Mucosa of descending colon (tissue), 3 donors: Measurements from ENCODE around the gene SMIM8. TPM values are rescaled to one million over a fixed set of nuclear protein-coding genes. Genes with fewer than 3 reads are reported as not detected.

Experiments
- ATAC-seq: fragments of 200-7000 bp; cut with Tn5 transposase; one replicate; pipeline ENCODE4 v1.9.1; 2020; ENCODE audit warnings: mild to moderate bottlenecking, moderate library complexity
- DNase-seq, 3 donors: peaks; one replicate each; pipeline ENCODE4 v3.0.0-alpha.2; 2020
- H3K36me3 ChIP-seq: fragments of 200-600 bp; one replicate; pipeline ENCODE4 v1.8.0; 2021; ENCODE audit warnings: low read depth, mild to moderate bottlenecking
- H3K4me1 ChIP-seq: fragments of 200-600 bp; one replicate; pipeline ENCODE4 v1.8.0; 2021; ENCODE audit warnings: low read depth, mild to moderate bottlenecking
- H3K4me3 ChIP-seq: fragments of 200-600 bp; one replicate; pipeline ENCODE4 v1.8.0; 2021; ENCODE audit warnings: mild to moderate bottlenecking
- H3K9me3 ChIP-seq: fragments of 200-600 bp; one replicate; pipeline ENCODE4 v1.8.0; 2021; ENCODE audit warnings: mild to moderate bottlenecking
- intact Hi-C, 2 donors: fragments of 100-400 bp; cut with DNase I in 1 of 2; cut with micrococcal nuclease in 1 of 2; formaldehyde crosslinking; loops; one replicate each; pipeline versions ENCODE4 v1.11.0 to v1.11.1; 2022; cut with DNase I, micrococcal nuclease
- total RNA-seq, 3 donors: library from RNA; stranded (reverse); fragmentation: NEBNext Ultra II Directional in 2 of 3; extraction: Animal tissue kit (Norgen Biotek cat#: 25700) in 2 of 3; gene quantifications; one replicate each; pipeline versions ENCODE4 v1.2.1 to v1.2.4, GENCODE V29; 2021 to 2023
- TF ChIP-seq, protein P1 (sequence below): fragments of 200-600 bp; IDR thresholded peaks from one replicate; pipeline ENCODE4 v1.8.0; 2022; ENCODE audit warnings: antibody characterized with exemption, mild to moderate bottlenecking
- donor health status: DM: no; HTN: no; CAD: no; lungs with moderate emphysema.
- donor health status: DM: no; HTN: no; CAD: no.
- donor health status: DM: no; HTN: yes; CAD: no.

The SMIM8 gene
- total RNA-seq, 3 donors from 2014 or later, result 10.9 to 18.9 (median 13.2) TPM

DNA sequence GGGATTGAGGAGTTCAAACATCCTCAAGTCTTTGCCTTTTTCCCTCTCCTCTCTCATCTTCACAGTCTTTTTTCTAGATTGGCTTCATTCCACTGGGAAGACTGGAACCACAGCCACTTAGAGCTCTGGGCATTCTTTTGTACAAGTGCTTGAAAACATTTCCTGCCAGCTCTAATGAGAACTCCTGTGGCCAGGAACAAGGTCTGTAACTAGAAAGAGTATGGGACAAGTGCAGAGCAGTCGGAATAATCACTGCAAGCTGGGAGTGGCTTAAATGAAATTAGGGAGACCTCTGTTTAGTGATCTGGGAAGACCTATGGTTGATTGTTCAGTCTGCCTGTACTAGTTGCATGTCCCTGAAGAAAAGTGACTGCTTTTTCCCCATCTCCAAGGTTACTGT is 41.0 kb upstream of the SMIM8 start:
- Histone ChIP-seq H3K4me1 (no peaks in the 10 kb centered on the region), H3K4me3 (no peak overlapping the region), H3K9me3 (no peaks in the 10 kb centered on the region), H3K36me3 (no peaks in the 10 kb centered on the region)
- DNase-seq (no peak), ATAC-seq (no peak)
- intact Hi-C loops, result no loop called here
- TF ChIP-seq, protein P1, sequence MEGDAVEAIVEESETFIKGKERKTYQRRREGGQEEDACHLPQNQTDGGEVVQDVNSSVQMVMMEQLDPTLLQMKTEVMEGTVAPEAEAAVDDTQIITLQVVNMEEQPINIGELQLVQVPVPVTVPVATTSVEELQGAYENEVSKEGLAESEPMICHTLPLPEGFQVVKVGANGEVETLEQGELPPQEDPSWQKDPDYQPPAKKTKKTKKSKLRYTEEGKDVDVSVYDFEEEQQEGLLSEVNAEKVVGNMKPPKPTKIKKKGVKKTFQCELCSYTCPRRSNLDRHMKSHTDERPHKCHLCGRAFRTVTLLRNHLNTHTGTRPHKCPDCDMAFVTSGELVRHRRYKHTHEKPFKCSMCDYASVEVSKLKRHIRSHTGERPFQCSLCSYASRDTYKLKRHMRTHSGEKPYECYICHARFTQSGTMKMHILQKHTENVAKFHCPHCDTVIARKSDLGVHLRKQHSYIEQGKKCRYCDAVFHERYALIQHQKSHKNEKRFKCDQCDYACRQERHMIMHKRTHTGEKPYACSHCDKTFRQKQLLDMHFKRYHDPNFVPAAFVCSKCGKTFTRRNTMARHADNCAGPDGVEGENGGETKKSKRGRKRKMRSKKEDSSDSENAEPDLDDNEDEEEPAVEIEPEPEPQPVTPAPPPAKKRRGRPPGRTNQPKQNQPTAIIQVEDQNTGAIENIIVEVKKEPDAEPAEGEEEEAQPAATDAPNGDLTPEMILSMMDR, result no peak

GRCh38 chr6:87282743-87283142 is 39.6 kb upstream of the SMIM8 start:
- H3K4me1 ChIP-seq, result no peaks in the 10 kb centered on the region
- H3K36me3 ChIP-seq, result no peaks in the 10 kb centered on the region
- ATAC-seq, result no peak
- intact Hi-C loops, result no loop called here
- DNase-seq, result no peak
- no peaks in the 10 kb centered on the region for H3K9me3 ChIP-seq
- no peak overlapping the region for H3K4me3 ChIP-seq
- TF ChIP-seq, protein P1, result no peak

GRCh38 chr6:87283461-87283860 is 38.9 kb upstream of the SMIM8 start:
- intact Hi-C loops, result no loop called here
- ATAC-seq (no peak), DNase-seq (no peak)
- Histone ChIP-seq H3K4me1 (no peaks in the 10 kb centered on the region), H3K36me3 (no peaks in the 10 kb centered on the region), H3K4me3 (no peak overlapping the region), H3K9me3 (no peaks in the 10 kb centered on the region)
- TF ChIP-seq, protein P1, result no peak

DNA sequence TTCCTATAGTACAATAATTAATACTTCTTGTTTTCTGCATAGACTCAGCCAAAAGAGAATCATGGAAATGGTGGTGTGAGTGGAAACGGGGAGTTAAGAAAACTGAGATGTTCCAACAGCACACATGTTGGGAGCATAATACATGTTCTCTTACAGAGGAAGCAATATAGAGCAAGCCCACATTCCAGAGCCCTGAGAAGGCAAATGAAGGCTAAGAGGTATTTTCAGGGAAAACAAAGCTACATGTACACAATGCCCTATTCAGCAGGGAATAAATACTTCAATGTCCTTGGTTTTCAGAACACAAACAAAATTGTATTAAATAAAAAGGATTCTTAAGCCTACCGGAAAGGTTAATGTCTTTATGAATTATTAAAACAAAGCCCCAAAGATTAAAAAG is 35.1 kb upstream of the SMIM8 start:
- no peaks in the 10 kb centered on the region for H3K36me3 ChIP-seq
- no peak overlapping the region for H3K4me3 ChIP-seq
- ATAC-seq (no peak), DNase-seq (no peak)
- no peaks in the 10 kb centered on the region for H3K4me1 ChIP-seq
- TF ChIP-seq, protein P1, result no peak
- H3K9me3 ChIP-seq, result no peaks in the 10 kb centered on the region
- intact Hi-C loops, result no loop called here

DNA sequence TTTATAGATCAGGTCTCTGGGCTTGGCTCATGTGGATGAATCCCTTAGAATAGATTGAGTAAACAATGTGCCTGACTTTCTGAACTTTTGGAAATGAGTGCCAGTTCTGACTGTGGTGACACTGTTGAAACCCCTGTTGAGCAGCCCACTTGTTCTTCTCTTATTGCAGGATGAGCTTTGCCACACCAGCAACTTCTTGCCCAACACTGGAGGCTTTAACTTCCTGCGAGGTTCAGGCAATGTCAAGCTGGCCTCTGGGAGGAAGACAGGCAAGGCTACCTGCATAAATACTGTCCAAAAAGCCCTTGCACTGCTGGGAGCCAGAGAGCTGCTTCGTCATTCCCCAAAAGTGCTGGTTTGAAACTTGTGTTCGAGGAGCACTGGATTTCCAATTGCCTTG is 32.8 kb upstream of the SMIM8 start:
- no peak for DNase-seq

More for the DNA sequence above, 32.8 kb upstream of the SMIM8 start:
- Histone ChIP-seq H3K36me3 (no peaks in the 10 kb centered on the region), H3K4me3 (no peak overlapping the region), H3K4me1 (no peaks in the 10 kb centered on the region), H3K9me3 (no peaks in the 10 kb centered on the region)
- intact Hi-C loops, result no loop called here
- TF ChIP-seq, protein P1, result no peak
- no peak for ATAC-seq
